GM18861 (cell line): Measurements from ENCODE around the gene DIPK1B.

ENCODE experiments used
- ATAC-seq: cut with Tn5 transposase; IDR thresholded peaks from one replicate; pipeline ENCODE4 v1.9.1; 2021; ENCODE audit not compliant: unreplicated experiment

DIPK1B gene

GRCh38 chr9:136673088-136673974 lies 39.0 kb upstream of the DIPK1B start:
- ATAC-seq, result no peak

GRCh38 chr9:136673975-136674785 lies 38.2 kb upstream of the DIPK1B start:
- ATAC-seq, result no peak

DNA sequence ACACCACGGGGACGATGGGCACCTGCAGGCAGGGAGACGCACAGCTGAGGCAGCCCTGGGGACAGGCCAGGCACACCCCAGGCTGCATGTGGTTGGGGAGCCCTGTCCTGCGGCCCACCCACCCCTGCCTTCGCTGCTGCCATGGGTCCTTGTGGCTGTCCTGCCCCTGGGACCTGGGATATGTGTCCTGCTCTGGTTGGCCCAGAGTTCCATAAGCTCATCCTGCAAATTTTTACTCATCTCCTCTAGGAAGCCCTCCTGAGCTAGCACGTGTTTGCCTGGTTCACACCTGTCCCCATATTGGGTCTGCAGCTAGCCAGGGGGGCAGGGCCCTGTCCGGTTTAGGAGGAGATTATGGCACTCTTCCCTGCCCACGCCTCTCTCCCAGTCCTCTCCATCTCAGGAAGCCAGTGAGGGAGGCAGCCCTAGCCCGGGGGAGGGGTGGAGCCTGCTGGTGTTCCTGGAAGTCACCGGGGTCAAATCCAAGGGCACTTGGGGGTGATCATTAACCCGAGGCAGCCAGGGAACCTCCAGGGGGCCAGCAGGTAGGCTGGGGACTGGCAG lies 37.5 kb upstream of the DIPK1B start:
- no peak for ATAC-seq

GRCh38 chr9:136675477-136676296 lies 36.7 kb upstream of the DIPK1B start:
- ATAC-seq, result no peak

- ATAC-seq, result no peak
Measured at GRCh38 chr9:136676297-136676794, 36.0 kb upstream of the DIPK1B start.

GRCh38 chr9:136676920-136677686 lies 35.3 kb upstream of the DIPK1B start:
- ATAC-seq, result no peak

- ATAC-seq, result no peak
Measured at GRCh38 chr9:136678034-136678433, 34.3 kb upstream of the DIPK1B start.

DNA sequence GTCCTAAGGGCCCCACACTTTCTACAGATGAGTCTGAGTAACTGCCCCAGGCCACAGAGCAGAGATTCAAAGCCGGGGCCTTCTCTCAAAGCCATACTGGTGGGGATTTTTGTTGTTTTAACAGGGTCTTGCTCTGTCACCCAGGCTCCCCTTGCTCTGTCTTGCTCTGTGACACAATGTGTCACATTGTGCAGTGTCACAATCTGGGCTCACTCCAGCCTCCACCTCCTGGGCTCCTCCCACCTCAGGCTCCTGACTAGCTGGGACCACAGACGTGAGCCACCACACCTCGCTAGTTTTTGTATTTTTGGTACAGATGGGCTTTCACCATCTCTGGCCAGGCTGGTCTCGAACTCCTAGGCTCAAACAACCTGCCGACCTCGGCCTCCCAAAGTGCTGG lies 33.7 kb upstream of the DIPK1B start:
- no peak for ATAC-seq

DNA sequence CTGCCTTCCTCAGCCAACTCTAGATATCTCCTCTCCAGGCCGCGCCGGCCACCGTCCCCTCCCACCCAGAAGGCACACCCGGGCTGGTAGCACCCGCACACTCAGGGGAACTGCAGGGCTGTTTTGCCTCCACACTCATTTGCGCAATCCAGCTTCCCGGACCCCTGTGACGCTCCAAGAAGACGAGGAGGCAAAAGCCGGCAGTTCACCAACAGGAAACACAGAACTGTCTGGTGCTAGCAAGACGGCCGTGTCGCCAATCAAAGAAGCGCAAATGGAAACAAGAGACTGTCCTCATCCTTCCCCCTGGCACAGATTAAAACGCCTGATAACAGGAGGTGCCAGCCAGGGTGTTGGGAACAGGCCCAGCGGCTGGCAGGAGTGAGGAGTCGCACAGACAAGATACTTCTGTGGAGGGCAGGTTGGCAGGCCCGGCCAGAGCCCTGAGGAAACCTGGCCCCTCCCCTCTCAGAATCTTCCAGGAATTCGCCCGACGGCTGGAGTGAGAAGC lies 32.9 kb upstream of the DIPK1B start:
- ATAC-seq, result no peak

- ATAC-seq, result no peak
Measured at GRCh38 chr9:136681029-136681428, 31.3 kb upstream of the DIPK1B start.

GRCh38 chr9:136681945-136682699 lies 30.2 kb upstream of the DIPK1B start:
- ATAC-seq, result no peak

DNA sequence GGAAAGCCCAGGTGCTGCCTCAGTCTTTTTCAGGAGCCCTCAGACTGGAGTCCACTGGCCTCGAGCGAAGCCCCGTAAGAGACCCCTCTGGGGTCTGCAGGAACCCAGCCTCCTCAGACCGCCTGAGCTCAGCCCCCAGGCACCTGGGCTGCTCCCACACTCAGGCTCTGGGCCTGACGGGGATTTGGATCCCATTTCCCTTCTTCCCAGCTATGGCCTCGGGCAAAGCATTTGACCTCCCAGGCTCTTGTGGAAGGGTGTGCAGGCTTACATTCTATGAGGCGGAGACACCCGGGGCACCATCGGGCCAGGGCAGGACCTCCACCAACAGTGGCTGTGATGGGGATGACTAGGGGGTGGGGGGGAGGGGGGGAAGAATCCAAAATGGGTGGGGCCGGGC lies 29.7 kb upstream of the DIPK1B start:
- ATAC-seq, result no peak

DNA sequence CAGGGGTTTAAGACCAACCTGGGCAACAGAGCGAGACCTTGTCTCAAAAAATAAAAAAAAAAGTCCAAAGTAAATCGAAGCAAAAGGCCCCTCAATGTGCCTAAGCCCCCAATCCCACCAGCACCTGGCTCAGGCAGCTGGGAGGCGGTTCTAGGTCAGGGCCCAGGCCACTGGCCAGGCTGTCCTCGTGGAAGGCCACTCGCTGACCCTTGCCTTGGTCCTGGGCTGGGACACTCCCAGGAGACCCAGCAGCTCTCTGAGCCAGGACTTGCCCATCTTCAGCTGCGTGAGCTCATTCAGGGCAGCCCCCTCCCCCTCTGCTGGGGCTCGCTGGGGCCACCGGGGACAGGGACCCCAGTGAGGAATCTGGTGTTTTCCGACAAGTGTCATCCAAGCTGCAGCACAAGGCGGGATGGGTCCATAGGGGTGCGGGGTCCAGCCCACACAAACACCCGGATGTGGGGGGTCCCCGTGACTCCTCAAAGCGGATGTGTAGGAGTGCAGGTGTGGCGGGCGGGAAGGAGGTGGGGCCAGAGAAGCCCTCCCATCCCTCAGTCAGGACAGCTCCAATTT lies 29.1 kb upstream of the DIPK1B start:
- ATAC-seq, result no peak

GRCh38 chr9:136683755-136684154 lies 28.6 kb upstream of the DIPK1B start:
- ATAC-seq, result no peak

DNA sequence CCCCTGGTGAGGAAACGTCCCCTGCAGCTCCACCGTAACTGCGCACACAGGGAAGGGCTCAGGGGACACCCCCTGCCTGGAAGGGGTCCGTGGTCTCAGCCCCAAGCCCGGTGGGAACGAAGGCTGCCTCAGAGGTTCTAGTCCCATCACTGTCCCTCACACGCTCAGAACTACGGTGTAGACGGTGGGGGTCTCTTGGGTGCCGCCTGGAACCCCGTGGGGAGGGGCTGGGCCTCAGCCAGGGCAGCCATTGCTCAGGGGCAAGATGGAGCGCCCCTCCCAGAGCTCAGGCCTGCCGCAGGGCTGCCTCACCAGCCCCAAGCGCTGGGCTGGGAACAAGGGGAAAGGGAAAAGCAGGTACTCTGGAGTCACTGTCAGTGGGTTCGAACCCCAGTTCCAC lies 28.0 kb upstream of the DIPK1B start:
- ATAC-seq, result no peak

GRCh38 chr9:136684799-136685198 lies 27.6 kb upstream of the DIPK1B start:
- no peak for ATAC-seq

DNA sequence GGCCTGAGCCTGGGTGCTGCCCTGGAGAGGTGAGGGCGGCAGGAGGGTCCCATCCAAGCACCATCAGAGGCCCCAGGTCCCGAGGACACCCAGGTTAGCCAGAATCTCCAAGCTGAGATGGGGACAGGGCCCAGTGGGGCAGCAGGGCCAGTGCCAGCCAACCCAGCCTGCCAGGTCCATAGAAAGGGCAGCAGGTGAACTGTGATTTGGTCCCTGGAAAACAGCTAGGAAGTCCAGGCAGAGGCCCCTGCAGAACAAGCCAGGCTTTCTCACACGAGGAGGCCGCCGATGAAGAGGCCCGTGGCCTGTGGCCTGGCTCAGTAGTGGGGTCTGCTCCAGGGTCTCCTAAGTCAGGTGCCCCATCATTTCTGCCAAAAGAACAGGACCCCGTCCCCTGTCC lies 27.2 kb upstream of the DIPK1B start:
- no peak for ATAC-seq

- no peak for ATAC-seq
Measured at GRCh38 chr9:136685790-136686533, 26.4 kb upstream of the DIPK1B start.
